Stimulated activated CD8-positive, alpha-beta memory T cell treated with anti-CD3 and anti-CD28 coated beads, Interleukin-4, amount 100 ng/mL, for 48 hours (primary cell): ENCODE measurements around the gene LENG8.
"Not testable (repeated sequence)": the region's sequence is repeated elsewhere in the genome, so short reads cannot be mapped to it uniquely, and the experiment has no call there.

Source experiments
- DNase-seq: peaks from one replicate; pipeline ENCODE4 v3.0.0-alpha.2; 2020

The LENG8 gene

DNA sequence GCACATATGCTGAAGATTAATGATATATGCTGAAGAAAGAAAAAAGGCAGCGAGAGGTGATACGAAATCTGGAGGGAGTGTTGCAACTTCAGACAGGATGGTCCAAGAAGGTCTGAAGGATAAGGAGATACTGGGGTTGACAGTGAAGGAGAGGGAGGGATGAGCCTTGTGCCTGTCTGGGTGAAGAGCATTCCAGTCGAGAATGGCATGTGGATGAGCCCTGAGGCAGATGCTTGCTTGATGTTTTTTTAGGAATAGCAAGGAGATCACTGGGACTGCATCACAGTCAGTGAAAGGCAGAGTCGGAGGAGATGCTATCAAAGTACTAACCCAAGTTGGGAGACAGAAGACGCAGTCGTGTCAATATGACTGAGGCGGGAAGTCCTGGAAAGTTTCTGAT is 40.3 kb downstream of the LENG8 start:
- DNase-seq = no peak

DNA sequence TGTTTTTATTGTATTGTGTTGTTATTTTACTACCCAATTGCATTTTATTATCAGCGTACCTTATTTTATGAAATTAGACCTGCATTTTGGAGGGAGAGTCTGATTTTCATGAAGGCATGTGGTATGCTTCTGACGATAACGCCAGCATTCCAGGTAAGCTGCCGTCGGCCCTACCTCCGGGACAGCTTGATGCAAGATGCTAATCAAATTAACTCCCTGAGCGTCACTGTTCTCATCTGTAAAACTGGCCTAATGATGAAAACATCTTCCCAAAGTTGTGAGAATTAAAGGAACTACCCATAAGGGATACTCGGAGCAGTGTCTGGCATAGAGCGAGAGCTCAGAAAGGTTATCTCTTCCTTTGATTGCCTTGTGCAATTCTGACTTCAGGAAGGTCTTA is 40.8 kb downstream of the LENG8 start:
- no peak for DNase-seq

DNA sequence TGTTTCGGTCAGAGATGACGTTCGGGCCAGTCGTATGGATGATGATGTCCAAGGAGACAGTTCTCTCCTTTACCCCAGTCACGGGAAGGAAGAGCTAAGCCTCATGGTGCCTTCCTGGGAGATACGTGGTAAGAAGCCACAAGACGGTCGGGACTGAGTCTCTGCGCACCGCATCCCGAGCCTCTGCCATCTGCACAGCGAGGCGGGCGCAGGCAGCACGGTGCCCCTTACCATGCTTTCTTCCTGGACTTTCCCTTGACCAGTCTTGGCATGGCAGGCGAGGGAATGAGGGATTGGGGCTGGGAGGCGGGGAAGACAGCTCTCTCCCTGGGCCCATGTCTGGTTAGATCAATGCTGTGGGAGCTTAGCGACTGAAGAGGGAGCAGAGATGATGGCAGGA is 43.6 kb downstream of the LENG8 start:
- DNase-seq = no peak

DNA sequence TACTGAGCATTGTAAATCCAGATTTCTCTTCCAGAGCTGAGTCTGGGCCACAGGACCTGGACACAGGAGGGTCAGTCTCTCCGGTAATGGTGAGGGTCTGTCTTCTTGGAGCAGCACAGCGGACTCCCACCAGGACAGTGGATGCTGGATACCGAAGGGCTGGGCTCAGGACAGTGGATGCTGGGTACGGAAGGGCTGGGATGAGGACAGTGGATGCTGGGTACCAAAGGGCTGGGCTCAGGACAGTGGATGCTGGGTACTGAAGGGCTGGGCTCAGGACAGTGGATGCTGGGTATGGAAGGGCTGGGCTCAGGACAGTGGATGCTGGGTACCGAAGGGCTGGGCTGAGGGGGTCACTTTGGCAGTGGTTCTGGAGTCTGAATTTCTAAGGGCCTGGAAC is 44.1 kb downstream of the LENG8 start:
- not testable (repeated sequence) for DNase-seq

DNA sequence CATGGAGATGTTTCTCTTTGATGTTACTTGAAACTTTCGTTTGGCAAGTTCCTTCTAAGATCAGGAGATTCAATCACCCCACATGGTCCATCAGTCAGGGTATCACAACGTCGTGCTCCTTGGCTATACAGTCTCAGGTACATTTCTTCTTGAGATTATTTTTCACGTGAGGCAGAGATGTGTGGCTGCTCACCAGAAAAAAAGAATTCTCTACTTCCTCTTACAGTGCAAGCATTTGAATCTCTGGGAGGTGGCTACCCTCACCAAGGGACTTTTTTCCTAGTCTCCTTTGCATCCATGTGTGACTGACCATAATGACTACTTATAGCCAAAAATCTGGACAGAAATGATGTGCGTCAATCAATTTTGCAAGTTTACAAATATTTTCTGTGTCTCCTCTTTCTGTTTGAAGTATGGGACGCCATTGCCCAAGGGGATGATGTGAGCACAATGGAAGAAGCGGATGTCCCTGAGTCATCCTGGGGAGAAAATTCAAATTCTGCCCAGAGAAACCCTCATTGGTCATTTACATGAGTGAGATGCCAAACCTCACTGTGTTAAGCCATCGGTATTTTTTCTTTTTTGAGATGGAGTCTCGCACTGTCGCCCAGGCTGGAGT is 45.1 kb downstream of the LENG8 start:
- no peak for DNase-seq

DNA sequence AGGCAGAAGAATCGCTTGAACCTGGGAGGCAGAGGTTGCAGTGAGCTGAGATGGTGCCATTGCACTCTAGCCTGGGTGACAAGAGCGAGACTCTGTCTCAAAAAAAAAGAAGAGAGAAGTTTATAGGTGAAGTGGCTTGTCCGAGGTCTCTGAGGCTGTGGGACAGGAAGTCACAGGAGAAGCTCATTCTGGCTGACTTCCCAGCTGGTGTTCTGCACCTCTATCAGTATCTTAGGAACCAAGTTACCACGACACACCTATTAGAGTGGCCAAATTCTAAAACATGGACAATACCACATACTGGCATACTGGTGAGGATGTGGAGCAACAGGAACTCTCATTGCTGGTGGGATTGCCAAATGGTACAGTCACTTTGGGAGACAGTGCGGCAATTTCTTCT is 46.3 kb downstream of the LENG8 start:
- DNase-seq = not testable (repeated sequence)

DNA sequence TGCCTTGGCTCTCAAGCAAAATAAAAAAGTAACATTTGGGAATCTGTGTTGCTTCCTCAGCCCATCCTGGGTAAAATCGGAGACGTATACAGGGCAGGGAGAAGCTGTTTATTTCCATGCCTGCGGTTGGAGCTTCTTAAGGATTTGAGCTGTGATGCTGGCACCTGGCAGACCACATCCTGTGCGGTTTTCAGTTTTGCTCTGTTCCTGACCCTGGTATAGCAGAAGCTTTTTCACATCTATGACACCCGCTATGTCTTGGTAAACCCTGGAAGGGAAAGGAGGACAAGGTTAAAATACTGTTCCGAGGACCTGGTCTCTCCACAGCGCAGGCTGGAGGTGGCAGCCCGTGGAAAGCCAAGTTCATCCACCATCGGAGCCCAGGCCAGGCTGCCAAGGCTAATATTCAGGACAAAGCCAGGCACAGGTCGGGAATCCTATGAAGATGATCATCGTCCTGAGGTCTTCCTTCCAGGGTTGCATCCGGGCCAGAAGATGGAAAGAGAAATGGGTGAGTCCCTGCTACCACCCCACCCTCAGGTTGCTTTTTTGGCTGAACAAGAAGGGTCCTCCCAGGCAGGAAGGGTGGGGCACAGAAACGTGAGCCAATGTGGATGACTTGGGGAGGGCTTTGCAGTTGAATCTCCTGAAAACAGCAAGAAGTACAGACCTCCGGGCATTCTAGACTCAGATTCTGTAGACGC is 48.9 kb downstream of the LENG8 start:
- not testable (repeated sequence) for DNase-seq

DNA sequence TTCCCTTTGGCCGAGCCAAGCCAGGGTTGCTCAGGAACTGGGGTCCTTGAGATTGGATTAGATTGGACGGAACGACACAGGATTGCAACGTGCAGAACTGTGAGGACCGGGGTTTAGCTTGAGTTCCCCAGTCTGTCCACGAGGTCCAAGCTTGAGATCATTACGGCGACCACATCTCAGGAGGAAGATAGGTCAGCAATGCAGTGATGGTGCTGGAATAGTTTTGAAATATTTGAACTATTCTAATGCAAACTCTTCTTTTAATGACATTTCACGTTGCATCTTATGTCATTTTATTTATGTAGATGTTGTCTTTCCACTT is 49.4 kb downstream of the LENG8 start:
- DNase-seq = not testable (repeated sequence)

DNA sequence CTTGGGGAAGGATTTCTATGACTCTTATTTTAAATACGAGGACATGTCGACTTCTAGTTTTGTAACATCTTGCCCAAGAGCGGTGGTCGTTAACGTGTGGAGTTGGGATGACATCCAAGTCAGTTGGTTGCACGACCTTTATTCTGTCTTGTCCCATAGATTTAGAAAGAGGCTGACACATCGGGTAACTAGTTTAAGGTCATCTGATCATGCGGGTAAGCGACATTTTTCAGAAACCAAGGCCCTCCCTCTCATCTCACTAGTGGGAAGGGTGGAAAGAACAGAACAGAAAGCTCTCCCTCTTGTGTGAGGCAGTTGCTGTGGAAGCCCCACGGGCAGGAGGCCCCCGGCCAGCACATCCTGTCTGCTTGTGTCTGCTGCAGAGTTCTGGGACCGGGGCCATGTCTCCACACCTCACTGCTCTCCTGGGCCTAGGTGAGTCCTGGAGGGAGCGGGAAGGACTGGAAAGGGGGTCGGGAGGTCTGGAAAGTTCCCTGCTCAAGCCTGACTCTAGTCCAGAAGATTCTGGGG is 53.6 kb downstream of the LENG8 start, which contains the start of gene LAIR2:
Gene LAIR2 (plus strand): TSS at position 314 of the 531 bp plus-strand sequence. CDS start 88 bp downstream, at position 402.
- DNase-seq = no peak

DNA sequence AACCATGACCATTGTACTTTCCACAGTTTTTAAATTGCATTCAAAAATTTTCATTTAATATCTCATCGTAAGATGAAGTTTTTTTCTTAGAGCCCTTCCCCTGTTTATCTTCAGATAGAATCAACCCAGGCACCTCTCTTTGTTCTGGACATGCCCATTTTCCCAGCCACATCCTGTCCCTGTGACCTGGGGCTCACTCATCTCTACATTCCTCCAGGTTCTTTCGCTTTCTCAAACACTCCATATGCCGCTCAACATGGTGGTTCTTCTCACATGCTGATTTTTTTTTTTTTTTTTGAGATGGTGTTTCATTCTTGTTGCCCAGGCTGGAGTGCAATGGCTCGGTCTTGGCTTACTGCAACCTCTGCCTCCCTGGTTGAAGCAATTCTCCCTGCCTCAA is 56.5 kb downstream of the LENG8 start:
- not testable (repeated sequence) for DNase-seq

DNA sequence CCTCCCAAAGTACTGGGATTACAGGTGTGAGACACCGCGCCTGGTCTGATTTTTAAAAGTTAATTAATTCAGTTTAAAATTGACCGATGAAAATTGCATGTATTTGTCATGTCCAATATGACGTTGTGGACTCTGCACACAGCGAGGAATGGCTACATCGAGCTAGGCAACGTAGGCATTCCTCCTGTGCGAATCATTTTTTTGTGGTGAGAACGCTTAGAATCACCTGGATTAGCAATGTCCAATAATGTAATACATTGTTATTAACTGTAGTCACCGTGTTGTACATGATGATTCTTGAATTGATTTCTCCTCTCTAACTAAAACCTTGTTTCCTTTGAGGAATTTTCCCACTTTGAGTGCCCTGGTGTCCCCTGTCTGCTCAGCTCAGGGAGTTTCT is 57.1 kb downstream of the LENG8 start:
- DNase-seq = no peak

DNA sequence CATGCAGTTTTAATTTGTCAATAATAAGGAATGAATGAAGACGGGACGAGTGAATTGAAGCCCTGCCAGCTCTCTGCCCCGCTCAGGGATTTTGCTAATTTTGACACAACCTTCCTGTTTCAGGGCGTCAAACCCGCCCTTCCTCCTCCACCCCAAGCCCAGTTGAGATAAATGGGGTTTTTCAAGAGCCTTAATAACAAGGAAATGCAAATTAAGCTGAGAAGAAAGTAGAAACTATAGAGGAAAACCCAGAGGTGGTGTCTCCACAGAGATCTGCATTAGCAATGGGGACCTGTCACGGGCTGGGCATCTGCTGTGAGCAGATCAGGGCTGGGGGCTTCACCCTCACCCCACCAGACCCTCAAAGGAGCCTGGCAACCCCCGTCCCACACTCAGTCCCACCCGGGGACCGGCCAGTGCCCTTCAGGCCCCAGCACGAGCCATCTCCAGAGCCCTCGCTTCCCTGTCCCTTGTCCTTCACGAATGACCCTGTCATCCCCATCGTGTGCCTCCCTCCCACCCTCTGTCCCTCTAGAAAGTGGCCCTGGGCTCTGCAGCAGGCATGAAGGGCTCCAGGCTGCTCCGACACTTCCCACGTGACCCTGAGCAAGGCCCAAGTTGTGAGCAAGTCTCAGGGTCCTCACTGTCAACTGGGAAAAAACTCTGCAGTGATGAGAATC is 58.2 kb downstream of the LENG8 start:
- DNase-seq = not testable (repeated sequence)

DNA sequence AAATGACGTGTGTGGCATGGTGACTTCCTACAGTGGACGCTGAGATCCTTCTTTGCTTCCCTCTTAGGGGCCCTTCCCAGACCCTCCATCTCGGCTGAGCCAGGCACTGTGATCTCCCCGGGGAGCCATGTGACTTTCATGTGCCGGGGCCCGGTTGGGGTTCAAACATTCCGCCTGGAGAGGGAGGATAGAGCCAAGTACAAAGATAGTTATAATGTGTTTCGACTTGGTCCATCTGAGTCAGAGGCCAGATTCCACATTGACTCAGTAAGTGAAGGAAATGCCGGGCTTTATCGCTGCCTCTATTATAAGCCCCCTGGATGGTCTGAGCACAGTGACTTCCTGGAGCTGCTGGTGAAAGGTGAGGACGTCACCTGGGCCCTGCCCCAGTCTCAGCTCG is 58.8 kb downstream of the LENG8 start:
- DNase-seq = no peak

DNA sequence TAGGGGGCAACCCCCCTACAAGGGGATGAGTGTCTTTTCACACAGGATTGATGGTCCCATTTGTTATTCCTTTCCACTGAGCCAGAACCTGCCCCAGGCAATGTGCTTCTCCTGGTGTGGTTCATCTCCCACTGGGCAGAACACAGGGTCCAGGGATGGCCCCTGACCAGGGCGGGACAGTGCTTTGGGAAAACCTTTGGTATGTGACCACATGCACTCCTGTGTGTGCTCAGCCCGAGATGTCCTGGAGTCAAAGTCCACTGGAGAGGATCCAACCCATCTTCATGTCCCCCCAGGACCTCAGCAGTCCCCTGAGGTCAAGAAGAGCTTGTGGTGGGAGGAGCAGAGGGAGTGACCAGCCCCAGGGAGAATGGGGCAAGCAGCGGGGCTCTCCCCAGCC is 59.5 kb downstream of the LENG8 start:
- DNase-seq = not testable (repeated sequence)

DNA sequence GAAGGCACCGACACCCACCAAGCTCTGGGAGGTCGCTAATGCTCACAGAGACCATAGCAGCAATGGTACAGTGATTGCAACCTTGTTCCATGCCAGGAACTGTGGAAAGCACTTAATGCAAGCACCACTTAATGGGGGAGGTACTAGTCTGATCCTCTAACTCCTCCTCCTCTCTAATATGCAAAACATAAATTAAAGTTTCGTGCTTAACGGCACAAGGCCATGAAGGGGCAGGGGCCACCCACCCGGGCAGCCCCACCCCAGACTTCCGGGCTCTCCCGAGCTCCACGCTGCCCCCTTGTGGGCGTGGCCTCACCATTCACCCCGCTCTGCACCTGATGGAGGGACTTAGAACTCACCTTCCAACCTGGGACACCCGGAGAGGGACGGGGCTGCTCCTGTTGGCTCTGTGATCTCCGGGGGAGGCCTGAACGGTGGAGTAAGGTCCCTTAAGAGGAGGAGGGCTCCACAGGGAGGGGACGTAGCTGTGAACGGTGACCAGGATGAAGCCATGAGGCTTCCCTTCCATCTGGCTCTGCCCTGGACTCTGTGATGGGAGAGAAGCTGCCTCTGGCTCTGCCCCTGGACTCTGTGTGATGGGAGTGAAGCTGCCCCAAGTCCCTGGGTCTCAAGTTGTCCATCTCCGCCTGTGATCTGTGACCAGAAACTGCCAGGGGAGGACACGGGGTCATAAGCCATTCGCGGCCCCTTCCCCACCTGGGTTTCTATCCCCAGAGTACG is 60.4 kb downstream of the LENG8 start:
- DNase-seq = not testable (repeated sequence)
